ENCODE results near the gene WNT3A.

The WNT3A gene

DNA sequence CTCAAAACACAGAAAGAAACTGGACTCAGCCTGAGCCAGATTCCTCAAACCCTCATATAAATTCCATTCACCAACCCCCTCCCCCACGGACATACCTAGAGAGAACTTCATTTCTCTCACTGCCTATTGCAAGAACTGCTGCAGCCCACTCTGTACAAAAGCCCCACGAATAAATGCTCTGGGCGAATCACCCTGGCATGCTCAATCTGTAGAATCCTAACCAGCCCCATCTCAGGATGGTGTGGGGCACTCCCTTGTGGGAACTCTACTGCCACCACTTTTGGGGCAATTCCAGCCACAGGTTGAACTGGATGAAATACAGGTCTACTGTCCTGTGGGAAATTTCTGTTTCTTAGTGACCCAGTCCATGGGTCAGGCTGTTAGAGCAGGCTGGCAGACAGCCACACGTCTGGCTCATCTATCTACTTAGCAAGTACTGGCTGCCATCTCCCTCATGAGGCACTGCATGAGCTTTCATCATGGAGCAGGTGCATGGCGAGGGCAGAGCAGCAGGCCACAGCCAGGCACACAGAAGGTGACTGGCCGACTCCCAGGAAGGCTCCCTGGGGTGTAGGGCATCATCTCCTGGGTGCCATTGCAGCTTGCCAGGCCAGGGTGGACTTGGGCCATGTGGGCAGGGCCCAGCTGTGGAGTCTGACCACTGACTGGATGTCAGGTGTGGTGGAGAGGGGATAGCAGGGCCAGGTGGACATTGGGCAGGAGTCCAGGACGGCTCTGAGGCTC, 97.9 kb downstream of the WNT3A start:
- no peak for DNase-seq

DNA sequence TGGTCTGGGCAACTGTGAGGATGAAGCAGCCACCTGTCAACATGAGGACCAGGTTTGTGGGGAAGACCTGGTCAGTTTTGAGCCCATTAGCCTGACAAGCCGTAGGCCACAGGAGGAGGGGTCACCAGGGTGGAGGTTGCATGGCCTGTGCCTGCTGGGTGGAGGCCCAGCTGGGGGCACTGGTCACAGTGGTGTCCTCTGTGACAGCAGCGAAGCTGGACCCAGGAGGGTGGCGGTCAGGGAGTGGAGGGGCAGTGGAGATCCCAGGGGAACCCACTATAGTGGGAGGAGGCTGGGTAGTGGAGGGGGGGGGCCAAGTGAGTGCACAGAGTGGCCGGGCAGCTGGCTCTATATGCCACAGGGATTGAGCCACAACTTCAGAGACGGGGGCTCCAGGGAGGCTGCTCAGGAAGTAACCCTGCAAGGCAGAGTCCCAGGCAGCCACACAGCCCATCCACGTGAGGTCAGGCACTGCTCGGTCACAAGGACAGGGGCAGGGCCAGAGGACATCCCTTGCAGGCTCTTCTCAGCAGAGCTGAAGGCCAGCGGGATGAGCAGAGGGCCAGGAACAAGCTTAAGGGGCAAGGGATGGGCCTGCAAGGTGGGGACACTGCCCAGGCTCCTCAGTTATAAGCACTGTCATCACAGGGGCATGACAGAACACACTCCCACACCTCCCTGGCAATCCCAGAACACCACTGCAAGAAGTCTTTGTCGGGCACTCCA, 98.6 kb downstream of the WNT3A start:
- no peak for DNase-seq

DNA sequence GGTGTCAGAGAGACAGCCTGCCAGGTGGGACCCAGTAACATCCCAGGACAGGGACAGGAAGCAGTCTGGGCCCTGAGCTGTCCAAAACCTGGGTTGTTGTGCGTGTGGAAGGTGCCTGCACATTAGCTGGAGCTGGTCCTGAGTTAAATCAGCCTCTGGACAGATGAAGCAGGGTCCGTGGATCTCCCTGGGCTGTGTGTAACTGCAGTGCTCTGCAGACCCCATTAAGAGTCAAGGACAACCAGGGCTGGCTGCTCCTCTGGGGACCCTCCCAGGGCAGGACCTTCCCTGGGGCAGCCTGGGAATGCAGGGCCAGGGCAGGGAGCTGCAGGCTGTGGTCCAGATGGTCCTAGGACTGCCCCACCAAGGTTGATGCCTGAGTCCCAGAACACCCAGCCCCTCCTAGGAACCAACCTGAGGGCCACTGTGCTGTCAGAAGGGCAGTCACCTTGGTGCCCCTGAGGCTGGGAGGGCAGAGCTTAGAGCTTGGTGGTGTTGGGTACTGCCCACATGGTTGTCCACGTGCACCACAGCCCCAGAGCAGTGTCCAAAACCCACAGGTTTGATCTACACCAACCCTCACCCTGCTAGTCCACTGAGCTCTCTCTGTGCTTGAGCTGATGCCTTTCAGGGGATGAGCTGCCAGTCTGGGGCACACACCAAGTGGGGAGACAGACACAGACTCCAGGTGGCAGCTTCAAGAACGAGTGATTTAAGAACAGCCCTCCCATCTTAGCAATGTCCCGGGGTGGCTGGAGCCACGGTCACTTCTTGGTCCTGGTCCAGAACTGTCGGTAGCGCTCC, 99.4 kb downstream of the WNT3A start:
- no peak for DNase-seq

DNA sequence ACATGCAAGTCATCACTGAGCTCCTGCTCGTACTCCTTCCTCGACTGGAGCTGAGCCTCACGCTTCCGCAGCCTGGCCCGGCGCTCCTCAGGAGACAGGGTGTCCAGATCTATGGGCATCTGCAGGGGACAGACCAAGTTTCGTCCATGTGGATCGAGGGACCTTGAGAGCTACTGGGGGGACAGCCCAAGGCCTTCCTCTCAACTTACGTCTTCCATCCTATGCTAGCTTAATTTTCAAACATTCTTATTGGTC, 99.9 kb downstream of the WNT3A start:
- no peak for DNase-seq

DNA sequence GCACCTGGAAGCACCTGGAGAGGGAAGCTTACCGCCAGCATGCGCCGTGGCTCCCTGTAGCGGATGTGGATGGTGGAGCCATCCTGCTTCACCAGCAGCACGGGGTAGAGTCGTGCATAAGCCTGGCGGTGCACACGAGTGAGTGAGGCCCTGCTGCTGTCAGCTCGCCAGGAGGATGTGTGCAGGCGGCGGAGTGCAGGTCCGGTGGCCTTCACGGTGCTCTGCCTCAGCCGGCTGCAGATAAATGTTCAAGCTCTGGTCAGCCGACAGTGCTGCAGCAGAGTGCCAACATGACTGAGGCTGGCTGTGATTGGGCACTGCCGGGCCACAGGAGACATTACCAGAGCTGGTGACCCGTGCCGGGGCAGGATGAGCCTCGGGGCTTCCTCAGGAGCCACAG, 100.8 kb downstream of the WNT3A start:
- DNase-seq, result no peak

DNA sequence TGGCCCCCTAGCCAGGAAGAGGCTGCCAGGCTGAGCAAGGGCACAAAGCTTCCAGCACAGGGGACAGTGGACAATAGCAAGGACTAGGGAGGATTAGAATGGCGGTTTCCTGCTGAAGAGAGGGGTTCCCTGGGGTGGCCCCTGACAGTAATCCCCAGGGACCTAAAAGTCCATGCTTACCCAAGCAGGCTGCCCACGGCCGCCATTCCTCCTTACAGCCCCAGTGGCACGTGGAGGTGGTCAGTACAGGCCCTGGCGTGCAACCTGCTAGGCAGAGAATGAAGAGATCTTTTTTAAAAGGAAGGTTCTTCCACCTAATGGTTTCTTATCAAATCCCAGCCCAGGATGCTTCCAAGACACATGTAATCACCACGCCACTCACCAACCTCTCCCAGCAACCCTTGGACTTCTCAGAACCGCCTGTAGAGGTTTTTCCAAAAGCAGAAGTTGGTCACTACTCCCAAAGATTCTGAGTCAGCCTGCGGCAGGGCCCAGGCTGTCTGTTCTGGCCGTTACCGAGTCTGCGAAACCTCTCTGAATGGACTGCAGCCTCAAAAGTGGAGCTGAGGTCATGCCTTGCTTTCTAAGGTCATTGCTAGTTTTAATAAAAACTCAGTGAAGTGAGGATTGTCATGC, 101.4 kb downstream of the WNT3A start:
- no peak for DNase-seq

DNA sequence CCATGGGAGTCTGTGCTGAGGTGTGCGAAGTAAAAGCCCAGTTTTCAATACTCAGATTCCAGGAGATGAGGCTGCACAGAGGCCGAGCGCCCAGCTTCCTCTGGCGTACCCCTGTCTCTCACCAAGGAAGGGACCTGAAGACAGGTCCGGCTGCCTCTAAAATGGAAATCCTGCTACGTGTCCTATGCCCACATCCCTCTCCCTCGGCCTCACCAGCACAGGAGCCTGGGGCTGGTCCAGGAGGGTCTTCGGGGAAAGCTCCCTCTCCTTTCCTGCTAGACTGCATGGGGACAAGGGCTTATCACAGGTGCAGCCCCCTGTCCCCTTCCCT, 101.9 kb downstream of the WNT3A start:
- DNase-seq, result no peak

DNA sequence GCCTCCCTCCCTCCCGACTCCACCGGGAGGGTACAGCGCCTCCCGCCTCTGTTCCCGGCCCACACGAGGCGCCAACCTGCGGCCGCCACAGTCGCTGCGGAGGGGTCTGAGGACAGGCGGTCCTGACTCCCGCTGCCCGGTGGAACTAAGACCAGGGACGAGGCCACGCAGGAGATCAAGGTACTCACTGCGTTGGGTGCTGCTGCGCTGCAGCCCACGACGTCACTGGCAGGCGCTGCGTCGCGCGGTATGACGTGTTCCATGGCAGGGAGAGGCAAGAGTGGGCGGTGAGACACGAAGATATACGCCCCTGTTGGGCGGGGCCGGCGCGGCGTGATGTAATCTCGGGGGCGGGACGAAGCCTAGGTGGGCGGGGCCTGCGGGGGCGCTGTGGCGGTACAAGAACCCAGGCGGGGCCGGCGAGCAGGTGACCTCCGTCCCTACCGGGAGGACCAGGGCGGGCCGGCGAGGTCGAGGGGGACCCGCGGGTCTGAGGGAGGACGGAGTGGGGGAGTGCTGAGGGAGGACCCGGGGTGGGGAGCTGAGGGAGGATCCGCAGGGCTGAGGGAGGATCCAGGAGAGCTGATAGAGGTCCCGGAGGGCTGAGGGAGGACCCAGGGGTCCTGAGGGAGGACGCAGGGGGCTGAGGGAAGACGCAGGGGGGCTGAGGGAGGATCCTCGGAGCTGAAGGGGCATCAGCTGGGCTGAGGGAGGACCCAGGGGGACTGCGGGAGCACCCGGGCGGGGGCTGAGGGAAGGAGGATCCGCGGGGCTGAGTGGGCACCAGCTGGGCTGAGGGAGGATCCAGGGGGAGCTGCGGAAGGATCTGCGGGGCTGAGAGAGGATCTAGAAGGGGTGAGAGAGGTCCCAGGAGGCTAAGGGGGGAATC, 102.5 kb downstream of the WNT3A start, which contains the start of gene MRPL55:
TSS of gene MRPL55 (minus strand) at position 227 of the 889 bp plus-strand sequence. CDS start 1,039 bp downstream, outside the sequence.
- DNase-seq, result peak; percentile 98

DNA sequence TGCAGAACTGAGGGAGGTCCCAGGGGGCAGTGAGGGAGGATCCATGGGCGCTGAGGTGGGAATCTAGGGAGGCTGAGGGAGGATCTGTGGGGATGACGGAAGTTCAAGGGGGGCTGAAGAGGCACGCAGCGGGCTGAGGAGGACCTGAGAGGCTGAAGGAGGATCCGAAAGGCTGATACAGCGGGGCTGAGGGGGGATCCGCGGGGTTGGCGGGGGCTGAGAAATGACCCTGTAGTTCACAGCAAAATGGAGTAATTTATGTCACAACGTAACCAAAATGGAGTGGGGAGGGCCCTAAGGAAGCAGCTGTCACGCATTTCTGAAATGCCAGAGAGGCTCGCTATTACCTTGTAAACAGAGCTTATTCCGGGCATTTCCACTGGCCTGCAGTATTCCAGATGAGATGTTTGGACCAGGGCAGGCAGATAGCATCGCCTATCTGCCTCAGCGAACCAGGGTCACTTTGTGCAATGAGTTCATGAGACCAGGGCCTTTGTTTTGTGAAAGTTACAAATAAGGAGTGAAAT, 103.2 kb downstream of the WNT3A start:
- DNase-seq, result no peak

DNA sequence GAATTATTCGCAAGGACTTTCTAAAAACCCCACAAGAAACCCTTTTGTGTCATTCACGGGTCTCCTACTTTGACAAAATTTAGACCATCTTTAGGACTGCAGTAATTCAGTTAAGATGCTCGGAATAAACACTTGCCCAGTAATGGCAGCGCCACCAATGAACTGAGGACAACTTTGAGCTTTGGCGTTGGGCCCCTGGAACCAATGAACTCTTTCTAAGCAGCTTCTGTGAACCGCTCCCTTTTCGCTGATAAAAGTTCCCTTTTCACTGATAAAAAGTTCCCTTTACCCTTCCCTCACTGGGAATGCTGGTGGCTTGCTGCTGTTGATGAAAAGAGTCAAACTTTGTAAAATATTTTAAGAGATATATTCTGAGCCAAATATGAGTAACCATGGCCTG, 103.8 kb downstream of the WNT3A start:
- no peak for DNase-seq

Data from stimulated activated CD4-positive, alpha-beta T cell treated with anti-CD3 and anti-CD28 coated beads, Interleukin-4, amount 100 ng/mL, for 4 hours (primary cell).